ENCODE results near the gene MMP23B. TPM values are rescaled to one million over a fixed set of nuclear protein-coding genes. Genes with fewer than 3 reads are reported as not detected.

Gene MMP23B
- total RNA-seq, 2 experiments from 2014 or later: 2.1 to 2.7 TPM

GRCh38 chr1:1616045-1616790 lies 15.8 kb upstream of the MMP23B start:
- ChIA-PET CTCF (interaction anchor here (0.9 to 1.0 kb wide), 3 partner anchors 9 to 601 kb away, joined by 3 read pairs; no protein-coding TSS in a partner anchor), POLR2A (interaction anchor here (1.5 to 2.4 kb wide), 2 partner anchors 12 to 14 kb away, joined by 4 to 11 read pairs; no protein-coding TSS in a partner anchor)

GRCh38 chr1:1616838-1617237 lies 15.1 kb upstream of the MMP23B start:
- ChIA-PET CTCF (interaction anchor here (1.0 kb wide), 1 partner anchor 9 kb away, joined by 3 read pairs; no protein-coding TSS in a partner anchor), POLR2A (no interaction called here)

GRCh38 chr1:1617516-1617915 lies 14.5 kb upstream of the MMP23B start:
- POLR2A ChIA-PET: no interaction called here

GRCh38 chr1:1617925-1618324 lies 14.0 kb upstream of the MMP23B start:
- POLR2A ChIA-PET: no interaction called here
- CTCF ChIA-PET: no interaction called here

More at GRCh38 chr1:1617516-1617915, 14.5 kb upstream of the MMP23B start:
- CTCF ChIA-PET: no interaction called here

- ChIA-PET CTCF (no interaction called here), POLR2A (no interaction called here)
Measured at GRCh38 chr1:1618396-1619068, 13.4 kb upstream of the MMP23B start.

GRCh38 chr1:1619917-1620361 lies 12.0 kb upstream of the MMP23B start:
- ChIA-PET POLR2A (no interaction called here), CTCF (no interaction called here)

- ChIA-PET POLR2A (no interaction called here), CTCF (no interaction called here)
Measured at GRCh38 chr1:1620433-1621139, 11.4 kb upstream of the MMP23B start.

GRCh38 chr1:1621173-1622009 lies 10.6 kb upstream of the MMP23B start:
- CTCF ChIA-PET: interaction anchor here (0.6 kb wide), 1 partner anchor 231 kb away, joined by 3 read pairs; no protein-coding TSS in a partner anchor

GRCh38 chr1:1622010-1622787 lies 9.8 kb upstream of the MMP23B start:
- POLR2A ChIA-PET: no interaction called here
- CTCF ChIA-PET: interaction anchor here (0.6 kb wide), 1 partner anchor 230 kb away, joined by 3 read pairs; no protein-coding TSS in a partner anchor

More at GRCh38 chr1:1621173-1622009, 10.6 kb upstream of the MMP23B start:
- POLR2A ChIA-PET: no interaction called here

GRCh38 chr1:1622788-1623094 lies 9.2 kb upstream of the MMP23B start:
- CTCF ChIA-PET: no interaction called here
- POLR2A ChIA-PET: no interaction called here

GRCh38 chr1:1623181-1623630 lies 8.8 kb upstream of the MMP23B start:
- CTCF ChIA-PET: no interaction called here
- POLR2A ChIA-PET: no interaction called here

- POLR2A ChIA-PET: no interaction called here
- CTCF ChIA-PET: no interaction called here
Measured at GRCh38 chr1:1623631-1624442, 8.1 kb upstream of the MMP23B start.

- ChIA-PET POLR2A (no interaction called here), CTCF (no interaction called here)
Measured at GRCh38 chr1:1624443-1625403, 7.2 kb upstream of the MMP23B start.

- CTCF ChIA-PET: interaction anchor here (0.6 kb wide), 1 partner anchor 48 kb away, joined by 4 read pairs; no protein-coding TSS in a partner anchor
Measured at GRCh38 chr1:1625404-1625775, 6.6 kb upstream of the MMP23B start.

GRCh38 chr1:1625824-1626206 lies 6.2 kb upstream of the MMP23B start:
- CTCF ChIA-PET: interaction anchor here (0.6 kb wide), 1 partner anchor 48 kb away, joined by 4 read pairs; no protein-coding TSS in a partner anchor
- POLR2A ChIA-PET: no interaction called here

More at GRCh38 chr1:1625404-1625775, 6.6 kb upstream of the MMP23B start:
- POLR2A ChIA-PET: no interaction called here

- ChIA-PET CTCF (interaction anchor here (0.6 kb wide), 1 partner anchor 47 kb away, joined by 4 read pairs; no protein-coding TSS in a partner anchor), POLR2A (no interaction called here)
Measured at GRCh38 chr1:1626207-1627141, 5.5 kb upstream of the MMP23B start.

Measured in activated CD8-positive, alpha-beta memory T cell treated with anti-CD3 and anti-CD28 coated beads for 36 hours (primary cell).